ENCODE results near the gene SPATA20.

DNA sequence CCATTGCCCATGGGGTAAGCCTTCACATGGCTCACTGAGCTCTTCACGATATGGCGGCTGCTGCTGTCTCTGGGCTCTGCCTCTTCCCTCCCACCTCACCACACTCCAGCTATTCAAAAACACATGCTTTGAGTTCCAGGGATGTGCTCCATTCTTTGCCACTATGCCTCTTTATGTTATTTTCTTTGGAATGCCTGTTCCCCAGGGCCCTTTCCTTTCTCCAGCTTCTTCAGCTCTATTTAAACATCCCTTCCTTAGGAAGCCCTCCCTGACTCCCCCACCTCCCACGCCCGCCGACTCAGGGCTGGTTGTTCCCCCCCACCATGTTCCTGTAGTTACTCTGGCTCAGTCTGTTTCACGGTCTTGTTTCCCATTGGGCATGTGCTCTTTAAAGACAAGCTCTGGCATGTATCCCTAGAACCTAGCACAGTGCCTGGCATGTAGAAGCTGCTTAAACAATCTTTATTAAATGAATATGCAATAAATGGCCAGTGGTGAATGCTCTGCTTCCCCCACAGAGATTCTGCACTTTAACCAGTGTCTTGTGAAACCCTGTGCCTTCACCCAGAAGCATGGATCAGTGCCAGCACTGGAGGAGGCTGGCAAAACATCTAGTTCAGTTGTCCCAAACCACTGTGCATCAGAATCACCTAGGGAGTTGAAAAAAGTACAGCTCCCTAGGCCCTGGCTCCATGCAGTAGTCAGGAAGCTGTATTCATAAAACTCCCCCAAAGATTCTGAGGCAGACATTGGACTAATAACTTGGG, 31.9 kb upstream of the SPATA20 start:
- no peak for TF ChIP-seq CTCF (conservative IDR thresholded peaks at IDR 0.05; ENCODE audit: low read length)
- no peak for TF ChIP-seq EZH2phosphoT487 (IDR thresholded peaks at IDR 0.05; ENCODE audit: borderline replicate concordance, low read depth, low read length)

Measured in OCI-LY7 (cell line).